GM12873 (cell line): Measurements from ENCODE around the gene ATAD5.

ENCODE experiments used
- CTCF ChIP-seq: IDR thresholded peaks from 2 replicates; pipeline ENCODE4 v1.5.1; 2012; ENCODE audit warnings: low read depth, mild to moderate bottlenecking, moderate library complexity, low read length, control low read depth; ENCODE audit not compliant: insufficient read depth; ENCODE audit errors: missing control alignments

The ATAD5 gene

GRCh38 chr17:30929081-30929633 lies 97.4 kb downstream of the ATAD5 start:
- TF ChIP-seq CTCF, result no peak

- TF ChIP-seq CTCF, result no peak
Observed at GRCh38 chr17:30930495-30930894, 98.7 kb downstream of the ATAD5 start.

GRCh38 chr17:30933966-30934365 lies 102.2 kb downstream of the ATAD5 start:
- no peak for TF ChIP-seq CTCF

GRCh38 chr17:30939051-30939689 lies 107.4 kb downstream of the ATAD5 start:
- no peak for TF ChIP-seq CTCF

- no peak for TF ChIP-seq CTCF
Observed at GRCh38 chr17:30942308-30943079, 110.7 kb downstream of the ATAD5 start.
